HEK293 (cell line): ENCODE data around the gene RNU2-63P.

Experiments used
- CTCF ChIA-PET: fragments of 350-600 bp; formaldehyde crosslinking; extraction: SDS; loops from one replicate; lab custom pipeline; 2021; ENCODE audit warnings: antibody characterized with exemption; lab: Yijun Ruan, JAX
- POLR2A ChIA-PET: fragments of 300-600 bp; formaldehyde crosslinking; extraction: SDS; loops from one replicate; lab custom pipeline; 2020; ENCODE audit warnings: antibody characterized with exemption, inconsistent platforms; lab: Yijun Ruan, JAX
- H3K27ac ChIP-seq: fragments of 200-500 bp; sonication (Bioruptor generic); 2 replicates; pipeline ENCODE4 v1.5.1; 2014; ENCODE audit warnings: low read depth, low read length, control low read depth, inconsistent platforms; ENCODE audit errors: extremely low read depth
- H3K36me3 ChIP-seq, 2 experiments: fragments of 200-500 bp in 1 of 2; sonication (Bioruptor generic) in 1 of 2; 1 replicate in 1 of 2; 2 replicates in 1 of 2; pipeline ENCODE4 v1.5.1; 2014 to 2017; ENCODE audit warnings: inconsistent platforms in 2 of 2, low read length in 2 of 2; ENCODE audit not compliant: control insufficient read depth in 2 of 2, insufficient read depth in 1 of 2
- H3K4me1 ChIP-seq: fragments of 200-500 bp; sonication (Bioruptor generic); 2 replicates; pipeline ENCODE4 v1.5.1; 2014; ENCODE audit warnings: mild to moderate bottlenecking, low read length, inconsistent platforms; ENCODE audit not compliant: control insufficient read depth, insufficient read depth
- H3K4me3 ChIP-seq: 2 replicates; pipeline ENCODE4 v1.5.1; 2011; ENCODE audit warnings: low read depth, mild to moderate bottlenecking, control low read depth, low read length, moderate library complexity
- H3K9me3 ChIP-seq: fragments of 200-500 bp; sonication (Bioruptor generic); 2 replicates; pipeline ENCODE4 v1.5.1; 2014; ENCODE audit warnings: low read depth, low read length, inconsistent platforms; ENCODE audit not compliant: control insufficient read depth, insufficient read depth
- ATF2 ChIP-seq: fragments of 450-650 bp; formaldehyde crosslinking; IDR thresholded peaks from 2 replicates; pipeline ENCODE4 v1.5.1; 2016; ENCODE audit warnings: missing biosample characterization, missing genetic modification characterization, low read depth
- KLF1 ChIP-seq: fragments of 450-650 bp; formaldehyde crosslinking; IDR thresholded peaks from 2 replicates; pipeline ENCODE4 v1.5.1; 2016; ENCODE audit warnings: missing biosample characterization, missing genetic modification characterization
- PATZ1 ChIP-seq: fragments of 450-650 bp; formaldehyde crosslinking; IDR thresholded peaks from 2 replicates; pipeline ENCODE4 v1.5.1; 2016; ENCODE audit warnings: missing biosample characterization, missing genetic modification characterization
- YY1 ChIP-seq: fragments of 450-650 bp; formaldehyde crosslinking; IDR thresholded peaks from 2 replicates; pipeline ENCODE4 v1.5.1; 2018; ENCODE audit warnings: missing biosample characterization, missing genetic modification characterization
- ZBTB20 ChIP-seq: fragments of 450-650 bp; formaldehyde crosslinking; IDR thresholded peaks from 2 replicates; pipeline ENCODE4 v1.5.1; 2016; ENCODE audit warnings: missing biosample characterization, missing genetic modification characterization
- ZBTB21 ChIP-seq: fragments of 450-650 bp; formaldehyde crosslinking; IDR thresholded peaks from 2 replicates; pipeline ENCODE4 v1.5.1; 2017; ENCODE audit warnings: missing biosample characterization, missing genetic modification characterization
- ZBTB48 ChIP-seq: fragments of 450-650 bp; formaldehyde crosslinking; IDR thresholded peaks from 2 replicates; pipeline ENCODE4 v1.5.1; 2016; ENCODE audit warnings: missing biosample characterization, missing genetic modification characterization
- ZFP3 ChIP-seq: fragments of 450-650 bp; formaldehyde crosslinking; IDR thresholded peaks from 2 replicates; pipeline ENCODE4 v1.5.1; 2016; ENCODE audit warnings: low read depth, missing biosample characterization, missing genetic modification characterization
- ZNF174 ChIP-seq: fragments of 450-650 bp; formaldehyde crosslinking; IDR thresholded peaks from 2 replicates; pipeline ENCODE4 v1.5.0; 2017; ENCODE audit warnings: missing biosample characterization, mild to moderate bottlenecking, missing genetic modification characterization
- ZNF223 ChIP-seq: fragments of 450-650 bp; formaldehyde crosslinking; IDR thresholded peaks from 2 replicates; pipeline ENCODE4 v1.5.1; 2016; ENCODE audit warnings: missing biosample characterization, missing genetic modification characterization
- ZNF366 ChIP-seq: fragments of 450-650 bp; formaldehyde crosslinking; conservative IDR thresholded peaks from 2 replicates; pipeline ENCODE4 v1.5.1; 2016; ENCODE audit warnings: missing biosample characterization, missing genetic modification characterization
- ZNF398 ChIP-seq: fragments of 450-650 bp; formaldehyde crosslinking; IDR thresholded peaks from 2 replicates; pipeline ENCODE4 v1.5.1; 2017; ENCODE audit warnings: missing biosample characterization, missing genetic modification characterization
- ZNF501 ChIP-seq: fragments of 450-650 bp; formaldehyde crosslinking; IDR thresholded peaks from 2 replicates; pipeline ENCODE4 v1.5.1; 2016; ENCODE audit warnings: missing biosample characterization, missing genetic modification characterization
- ZNF518A ChIP-seq: fragments of 450-650 bp; formaldehyde crosslinking; conservative IDR thresholded peaks from 2 replicates; pipeline ENCODE4 v1.5.1; 2016; ENCODE audit warnings: low read depth, missing biosample characterization, missing genetic modification characterization
- ZNF561 ChIP-seq: fragments of 450-650 bp; IDR thresholded peaks from 2 replicates; pipeline ENCODE4 v1.5.1; 2018; ENCODE audit warnings: missing biosample characterization, missing genetic modification characterization, borderline replicate concordance
- ZNF585B ChIP-seq: fragments of 450-650 bp; formaldehyde crosslinking; IDR thresholded peaks from 2 replicates; pipeline ENCODE4 v1.5.1; 2016; ENCODE audit warnings: missing biosample characterization, missing genetic modification characterization
- ZNF660 ChIP-seq: fragments of 450-650 bp; IDR thresholded peaks from 2 replicates; pipeline ENCODE4 v1.5.1; 2018; ENCODE audit warnings: missing biosample characterization, mild to moderate bottlenecking, missing genetic modification characterization
- ZNF843 ChIP-seq: fragments of 450-650 bp; formaldehyde crosslinking; IDR thresholded peaks from 2 replicates; pipeline ENCODE4 v1.5.1; 2016; ENCODE audit warnings: missing biosample characterization, missing genetic modification characterization

RNU2-63P gene

DNA sequence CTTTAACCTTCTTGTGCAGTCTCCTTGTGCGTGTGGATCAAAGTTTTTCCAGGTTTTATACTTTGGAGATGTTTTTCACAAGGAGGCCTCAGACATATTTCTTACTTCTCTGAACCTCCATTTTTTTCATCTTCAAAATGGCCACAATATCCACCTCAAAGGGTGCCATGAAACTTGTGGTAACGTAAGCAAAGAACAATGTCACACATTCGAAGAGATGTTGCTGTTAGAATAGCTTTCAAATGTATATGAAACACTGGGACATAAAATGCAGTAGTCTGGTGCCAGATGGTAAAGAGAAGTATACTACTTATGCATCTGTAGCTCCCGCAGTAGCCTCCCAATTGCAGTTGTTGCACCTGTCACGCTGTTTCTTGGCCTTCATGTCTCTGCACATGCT, 41.8 kb upstream of the RNU2-63P start:
- Histone ChIP-seq H3K4me1 (peaks cover 5% of the 10 kb centered on the region; the same call in 1 of the 2 replicates), H3K4me3 (no peak overlapping the region), H3K36me3 (no peaks in the 10 kb centered on the region), H3K27ac (no peak overlapping the region), H3K9me3 (no peaks in the 10 kb centered on the region)
- TF ChIP-seq ZNF223, result no peak
- POLR2A ChIA-PET, result no interaction called here
- CTCF ChIA-PET, result interaction anchor here (1.2 to 5.0 kb wide), 2 partner anchors 103 to 129 kb away, joined by 6 to 141 read pairs; no protein-coding TSS in a partner anchor

DNA sequence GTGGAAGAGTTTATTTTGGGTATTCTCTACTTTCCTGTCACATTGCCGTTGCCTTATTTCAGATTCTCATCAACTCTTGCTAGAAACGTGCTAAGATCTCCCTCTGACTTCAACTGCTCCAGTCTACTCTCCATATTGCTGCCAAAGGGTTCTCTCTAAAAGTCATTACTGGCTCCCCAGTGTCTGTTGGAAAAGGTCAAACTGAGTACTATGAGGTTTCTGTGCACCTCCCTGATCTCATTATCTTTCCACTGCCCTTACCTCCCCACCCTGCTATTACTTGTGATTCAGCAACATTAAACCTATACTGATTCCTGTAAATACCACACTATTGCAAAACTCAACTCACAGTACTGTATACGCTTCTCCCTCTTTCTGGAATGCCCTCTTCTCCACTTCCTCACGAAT, 41.1 kb upstream of the RNU2-63P start:
- POLR2A ChIA-PET, result no interaction called here
- Histone ChIP-seq H3K4me1 (peaks cover 5% of the 10 kb centered on the region; the same call in 1 of the 2 replicates), H3K9me3 (no peaks in the 10 kb centered on the region)
- TF ChIP-seq ZNF366 (tag by site-specific recombination) (no peak), ATF2 (no peak), ZBTB21 (no peak), PATZ1 (tag by site-specific recombination) (no peak), ZBTB48 (tag by site-specific recombination) (no peak), ZNF585B (tag by site-specific recombination) (no peak)
- TF ChIP-seq, all 188 proteins: peak for 0
- Histone ChIP-seq H3K4me3 (no peak overlapping the region), H3K36me3 (no peaks in the 10 kb centered on the region), H3K27ac (no peak overlapping the region)
- CTCF ChIA-PET, result no interaction called here

GRCh38 chr2:88055371-88056128, 39.2 kb upstream of the RNU2-63P start, which contains the start of gene KRCC1:
TSS of gene KRCC1 (minus strand) at chr2:88055783. CDS start at chr2:88028563, 27,220 bp downstream.
- Histone ChIP-seq H3K4me3 (peak within 1 kb of the TSS; percentile 85), H3K27ac (peak within 1 kb of the TSS; percentile 92), H3K9me3 (no peaks in the 10 kb centered on the region), H3K4me1 (peaks cover 5% of the 10 kb centered on the region; the same call in 1 of the 2 replicates), H3K36me3 (no peaks in the 10 kb centered on the region; a peak in 1 of 3 replicates)
- POLR2A ChIA-PET, result interaction anchor here (0.9 kb wide), 1 partner anchor 426 kb away, joined by 3 read pairs; no protein-coding TSS in a partner anchor
- CTCF ChIA-PET, result interaction anchor here (0.7 kb wide), 1 partner anchor 23 kb away, joined by 5 read pairs; no protein-coding TSS in a partner anchor
- peak; percentile 18; the same call in 1 of the 2 replicates for TF ChIP-seq KLF1 (tag by site-specific recombination)
- TF ChIP-seq ZNF660 (tag by site-specific recombination), result peak; percentile 52; the same call in 1 of the 2 replicates
- TF ChIP-seq ZNF518A (tag by site-specific recombination), result no peak
- 0 out of 2 replicates have a peak, but pooled peaks have one; percentile 4 for TF ChIP-seq ZBTB20
- peak; percentile 65 for TF ChIP-seq YY1 (tag by site-specific recombination)
- 0 out of 2 replicates have a peak, but pooled peaks have one; percentile 21 for TF ChIP-seq ZNF398 (tag by site-specific recombination)
- TF ChIP-seq ZBTB48 (tag by site-specific recombination), result no peak
- no peak for TF ChIP-seq ZNF174 (tag by site-specific recombination)
- no peak for TF ChIP-seq ZFP3 (tag by site-specific recombination)
- TF ChIP-seq ZNF561 (tag by site-specific recombination), result peak; percentile 76
- 0 out of 2 replicates have a peak, but pooled peaks have one; percentile 7 for TF ChIP-seq ZNF843 (tag by site-specific recombination)
- TF ChIP-seq ZNF501, result peak; percentile 29; the same call in 1 of the 2 replicates
